ENCODE data around the gene PLOD3.

Gene PLOD3

GRCh38 chr7:101186844-101187428, 30.4 kb downstream of the PLOD3 start:
- H3K4me3 ChIP-seq, result no peak overlapping the region
- TF ChIP-seq, protein P1, sequence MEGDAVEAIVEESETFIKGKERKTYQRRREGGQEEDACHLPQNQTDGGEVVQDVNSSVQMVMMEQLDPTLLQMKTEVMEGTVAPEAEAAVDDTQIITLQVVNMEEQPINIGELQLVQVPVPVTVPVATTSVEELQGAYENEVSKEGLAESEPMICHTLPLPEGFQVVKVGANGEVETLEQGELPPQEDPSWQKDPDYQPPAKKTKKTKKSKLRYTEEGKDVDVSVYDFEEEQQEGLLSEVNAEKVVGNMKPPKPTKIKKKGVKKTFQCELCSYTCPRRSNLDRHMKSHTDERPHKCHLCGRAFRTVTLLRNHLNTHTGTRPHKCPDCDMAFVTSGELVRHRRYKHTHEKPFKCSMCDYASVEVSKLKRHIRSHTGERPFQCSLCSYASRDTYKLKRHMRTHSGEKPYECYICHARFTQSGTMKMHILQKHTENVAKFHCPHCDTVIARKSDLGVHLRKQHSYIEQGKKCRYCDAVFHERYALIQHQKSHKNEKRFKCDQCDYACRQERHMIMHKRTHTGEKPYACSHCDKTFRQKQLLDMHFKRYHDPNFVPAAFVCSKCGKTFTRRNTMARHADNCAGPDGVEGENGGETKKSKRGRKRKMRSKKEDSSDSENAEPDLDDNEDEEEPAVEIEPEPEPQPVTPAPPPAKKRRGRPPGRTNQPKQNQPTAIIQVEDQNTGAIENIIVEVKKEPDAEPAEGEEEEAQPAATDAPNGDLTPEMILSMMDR (IDR thresholded peaks at IDR 0.05), result no peak
- no peak for DNase-seq (ENCODE audit: low spot score)
- no peak overlapping the region for H3K27ac ChIP-seq

DNA sequence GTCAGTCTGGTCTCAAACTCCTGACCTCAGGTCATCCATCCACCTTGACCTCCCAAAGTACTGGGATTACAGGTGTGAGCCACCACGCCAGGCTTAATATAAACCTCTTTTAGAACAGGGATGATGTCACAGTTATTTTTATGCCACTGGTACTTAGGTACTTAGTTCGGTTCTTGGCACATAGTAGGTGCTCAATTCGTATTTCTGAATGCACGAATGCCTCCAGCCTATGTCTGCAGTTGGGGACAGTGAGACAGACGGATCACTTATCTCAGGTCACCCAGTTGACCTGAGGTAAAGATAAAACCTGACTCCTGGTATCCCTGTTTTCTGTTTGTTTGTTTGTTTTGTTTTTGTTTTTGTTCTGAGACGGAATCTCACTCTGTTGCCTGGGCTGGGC, 31.2 kb downstream of the PLOD3 start:
- no peak overlapping the region for H3K4me3 ChIP-seq
- TF ChIP-seq, protein P1 (IDR thresholded peaks at IDR 0.05), result no peak
- DNase-seq (ENCODE audit: low spot score), result no peak
- H3K27ac ChIP-seq, result no peak overlapping the region

- no peak overlapping the region for H3K4me3 ChIP-seq
- no peak overlapping the region for H3K27ac ChIP-seq
- DNase-seq (ENCODE audit: low spot score), result no peak
- TF ChIP-seq, protein P1 (IDR thresholded peaks at IDR 0.05), result no peak
Measured at GRCh38 chr7:101185258-101185839, 32.0 kb downstream of the PLOD3 start.

DNA sequence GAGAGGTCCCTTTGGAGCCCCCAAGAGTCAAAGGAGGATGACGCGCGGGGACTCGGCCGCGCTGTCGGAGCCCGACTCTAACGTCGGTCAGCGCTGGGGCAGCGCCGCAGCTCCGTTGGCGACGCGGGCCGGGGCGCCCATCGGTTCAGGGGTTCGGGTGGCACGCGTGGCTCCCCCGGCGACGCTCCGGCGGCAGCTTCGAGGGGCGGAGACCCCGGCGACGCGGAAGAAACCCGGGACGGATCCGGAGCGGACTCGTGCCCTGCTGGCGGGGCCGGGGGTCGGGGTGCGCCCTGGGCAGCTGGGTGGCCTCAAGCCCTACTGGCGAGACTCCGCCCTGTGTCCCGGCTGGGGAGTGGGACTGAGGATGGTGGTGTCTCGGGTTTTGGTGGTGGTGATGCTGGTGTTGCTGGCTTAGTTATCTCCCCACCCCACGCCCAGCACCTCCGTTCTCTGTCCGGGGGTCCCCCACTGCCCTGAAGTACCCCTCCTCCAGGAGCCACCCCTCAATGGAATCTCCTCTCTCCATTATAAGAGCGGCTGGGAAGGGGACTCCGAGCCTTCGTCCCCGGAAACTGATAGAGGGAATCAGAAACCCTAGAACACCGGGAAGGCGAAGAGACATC, 37.1 kb downstream of the PLOD3 start, which contains the start of gene NAT16:
Gene NAT16, minus strand, starts transcription at position 164 of the 626 bp plus-strand sequence. CDS start 5,486 bp downstream, outside the sequence.
- no peak for DNase-seq (ENCODE audit: low spot score)
- peak within 1 kb of the TSS; percentile 22 for H3K4me3 ChIP-seq
- TF ChIP-seq, protein P1 (IDR thresholded peaks at IDR 0.05), result no peak
- H3K27ac ChIP-seq, result no peak within 1 kb of the TSS

DNA sequence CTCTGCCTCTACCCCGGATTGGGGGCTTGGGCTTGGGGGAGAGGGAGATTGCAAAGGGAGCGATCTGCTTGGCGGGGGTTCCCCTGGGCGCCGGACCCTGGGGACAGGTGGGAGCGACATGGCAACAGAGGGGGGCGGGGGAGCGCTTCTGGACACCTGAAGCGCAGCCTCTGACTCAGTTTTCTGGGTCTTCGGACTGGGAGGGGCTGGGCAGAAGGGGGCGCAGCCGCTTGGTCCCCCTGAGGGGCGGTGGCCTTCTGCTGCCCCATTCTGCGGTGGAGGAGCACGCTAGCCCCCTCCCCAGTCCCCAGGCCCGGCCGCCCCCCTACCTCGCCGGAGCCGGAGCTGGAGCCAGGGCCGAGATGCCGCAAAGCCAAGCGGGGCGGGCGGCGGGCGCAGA, 37.7 kb downstream of the PLOD3 start:
- TF ChIP-seq, protein P1 (IDR thresholded peaks at IDR 0.05), result no peak
- DNase-seq (ENCODE audit: low spot score), result no peak
- no peak overlapping the region for H3K27ac ChIP-seq
- H3K4me3 ChIP-seq, result peak overlapping the region; percentile 22

- Histone ChIP-seq H3K4me3 (peak overlapping the region; percentile 1), H3K27ac (no peak overlapping the region)
- DNase-seq (ENCODE audit: low spot score), result no peak
- TF ChIP-seq, protein P1 (IDR thresholded peaks at IDR 0.05), result no peak
Measured at GRCh38 chr7:101179117-101179516, 38.3 kb downstream of the PLOD3 start.

GRCh38 chr7:101177644-101178043, 39.7 kb downstream of the PLOD3 start:
- TF ChIP-seq, protein P1 (IDR thresholded peaks at IDR 0.05), result no peak
- DNase-seq (ENCODE audit: low spot score), result no peak

More at GRCh38 chr7:101177644-101178043, 39.7 kb downstream of the PLOD3 start:
- Histone ChIP-seq H3K4me3 (no peak overlapping the region), H3K27ac (no peak overlapping the region)

Measured in coronary artery (tissue), 2 donors.